Measurements from ENCODE around the gene NTRK2. TPM values are rescaled to one million over a fixed set of nuclear protein-coding genes. Genes with fewer than 3 reads are reported as not detected.

The NTRK2 gene
- total RNA-seq, 2 experiments from 2014 or later = 0.06 TPM; not detected in 1

GRCh38 chr9:84622981-84623380 is 46.5 kb upstream of the NTRK2 start:
- intact Hi-C loops (cut with micrococcal nuclease; ENCODE audit: unreplicated experiment) = no loop called here
- no TSS peak for BruUV-seq (replicated peaks)
- Histone ChIP-seq H3K4me3 (ENCODE audit: low read depth, low read length, poor library complexity, severe bottlenecking) (no peak overlapping the region), H3K9me3 (ENCODE audit: low read length) (no peaks in the 10 kb centered on the region), H3K27ac (ENCODE audit: low read depth, low read length, poor library complexity, severe bottlenecking) (no peak overlapping the region), H3K9me2 (ENCODE audit: insufficient read depth, low read length) (no peaks in the 10 kb centered on the region), H3K36me3 (ENCODE audit: insufficient read depth, low read length) (no peaks in the 10 kb centered on the region), H2AFZ (ENCODE audit: low read length) (no peak overlapping the region), H3K79me2 (ENCODE audit: insufficient read depth, low read depth, low read length) (no peaks in the 10 kb centered on the region), H4K20me1 (ENCODE audit: insufficient read depth, low read length) (no peaks in the 10 kb centered on the region), H3K4me2 (ENCODE audit: low read length) (no peak overlapping the region), H3K4me1 (ENCODE audit: insufficient read depth, low read length, poor library complexity, severe bottlenecking) (no peaks in the 10 kb centered on the region)
- TF ChIP-seq CTCF (conservative IDR thresholded peaks at IDR 0.05; ENCODE audit: low read length) = no peak
- TF ChIP-seq EZH2phosphoT487 (IDR thresholded peaks at IDR 0.05; ENCODE audit: borderline replicate concordance, low read depth, low read length) = no peak
- ChIA-PET POLR2A (no interaction called here), CTCF (ENCODE audit: unreplicated experiment) (no interaction called here)
- no peak for DNase-seq (ENCODE audit: low spot score)

GRCh38 chr9:84636436-84636835 is 33.1 kb upstream of the NTRK2 start:
- POLR2A ChIA-PET = no interaction called here
- Histone ChIP-seq H2AFZ (ENCODE audit: low read length) (no peak overlapping the region), H3K9me3 (ENCODE audit: low read length) (no peaks in the 10 kb centered on the region), H3K4me1 (ENCODE audit: insufficient read depth, low read length, poor library complexity, severe bottlenecking) (no peaks in the 10 kb centered on the region), H3K27ac (ENCODE audit: low read depth, low read length, poor library complexity, severe bottlenecking) (no peak overlapping the region), H3K4me3 (ENCODE audit: low read depth, low read length, poor library complexity, severe bottlenecking) (no peak overlapping the region), H3K9me2 (ENCODE audit: insufficient read depth, low read length) (no peaks in the 10 kb centered on the region), H3K79me2 (ENCODE audit: insufficient read depth, low read depth, low read length) (no peaks in the 10 kb centered on the region), H3K4me2 (ENCODE audit: low read length) (no peak overlapping the region), H3K36me3 (ENCODE audit: insufficient read depth, low read length) (no peaks in the 10 kb centered on the region), H4K20me1 (ENCODE audit: insufficient read depth, low read length) (no peaks in the 10 kb centered on the region)
- BruUV-seq (replicated peaks) = no TSS peak
- intact Hi-C loops (cut with micrococcal nuclease; ENCODE audit: unreplicated experiment) = no loop called here
- DNase-seq (ENCODE audit: low spot score) = no peak
- CTCF ChIA-PET (ENCODE audit: unreplicated experiment) = no interaction called here
- TF ChIP-seq CTCF (conservative IDR thresholded peaks at IDR 0.05; ENCODE audit: low read length) (no peak), EZH2phosphoT487 (IDR thresholded peaks at IDR 0.05; ENCODE audit: borderline replicate concordance, low read depth, low read length) (no peak)

- CTCF ChIA-PET (ENCODE audit: unreplicated experiment) = no interaction called here
- POLR2A ChIA-PET = no interaction called here
- intact Hi-C loops (cut with micrococcal nuclease; ENCODE audit: unreplicated experiment) = no loop called here
- Histone ChIP-seq H4K20me1 (ENCODE audit: insufficient read depth, low read length) (no peaks in the 10 kb centered on the region), H3K27ac (ENCODE audit: low read depth, low read length, poor library complexity, severe bottlenecking) (no peak overlapping the region), H3K4me1 (ENCODE audit: insufficient read depth, low read length, poor library complexity, severe bottlenecking) (no peaks in the 10 kb centered on the region), H3K4me3 (ENCODE audit: low read depth, low read length, poor library complexity, severe bottlenecking) (no peak overlapping the region), H3K4me2 (ENCODE audit: low read length) (no peak overlapping the region), H3K9me3 (ENCODE audit: low read length) (no peaks in the 10 kb centered on the region), H3K9me2 (ENCODE audit: insufficient read depth, low read length) (no peaks in the 10 kb centered on the region), H3K79me2 (ENCODE audit: insufficient read depth, low read depth, low read length) (no peaks in the 10 kb centered on the region), H3K36me3 (ENCODE audit: insufficient read depth, low read length) (no peaks in the 10 kb centered on the region), H2AFZ (ENCODE audit: low read length) (no peak overlapping the region)
- TF ChIP-seq CTCF (conservative IDR thresholded peaks at IDR 0.05; ENCODE audit: low read length) = no peak
- TF ChIP-seq EZH2phosphoT487 (IDR thresholded peaks at IDR 0.05; ENCODE audit: borderline replicate concordance, low read depth, low read length) = no peak
- DNase-seq (ENCODE audit: low spot score) = no peak
- no TSS peak for BruUV-seq (replicated peaks)
These were observed 26.9 kb upstream of the NTRK2 start for GRCh38 chr9:84642553-84643141.

Data from OCI-LY7 (cell line).